SK-N-SH (cell line): ENCODE data around the gene HPN.

Experiments
- CTCF ChIP-seq: fragments of 200-600 bp; sonication (generic); IDR thresholded peaks from 2 replicates; pipeline ENCODE4 v1.6.1; 2017; ENCODE audit warnings: antibody characterized with exemption, mild to moderate bottlenecking, moderate library complexity
- RFX5 ChIP-seq: IDR thresholded peaks from 2 replicates; pipeline ENCODE4 v1.6.1; 2012; ENCODE audit warnings: mild to moderate bottlenecking, improper control_type of control experiment, low read length

- no peak for TF ChIP-seq RFX5
- no peak for TF ChIP-seq CTCF
Observed at GRCh38 chr19:35093430-35093829, 51.9 kb downstream of the HPN start.
